Esophagus squamous epithelium (tissue), 5 donors: ENCODE results near the gene LHPP. TPM values are rescaled to one million over a fixed set of nuclear protein-coding genes. Genes with fewer than 3 reads are reported as not detected.

Experiments used
- DNase-seq: peaks from one replicate; lab custom pipeline; 2025; lab: John Stamatoyannopoulos, UW
- H3K27ac ChIP-seq, 4 donors: fragments of 200-600 bp; sonication (generic); one replicate each; pipeline ENCODE4 v1.5.1; 2016 to 2019; ENCODE audit warnings: mild to moderate bottlenecking in 1 of 4
- H3K27me3 ChIP-seq, 4 donors: fragments of 200-600 bp; sonication (generic); 1 replicate in 3 of 4; 2 replicates in 1 of 4; pipeline versions ENCODE4 v1.5.1 to v1.6.0; 2017 to 2021; ENCODE audit warnings: antibody characterized with exemption in 1 of 4
- H3K36me3 ChIP-seq, 3 donors: fragments of 200-600 bp; sonication (generic); one replicate each; pipeline ENCODE4 v1.5.1; 2016 to 2019
- H3K4me1 ChIP-seq, 3 donors: fragments of 200-600 bp; sonication (generic); one replicate each; pipeline ENCODE4 v1.5.1; 2017 to 2019
- H3K4me3 ChIP-seq, 4 donors: fragments of 200-600 bp; sonication (generic); 1 replicate in 3 of 4; 2 replicates in 1 of 4; pipeline ENCODE4 v1.5.1; 2016 to 2019; ENCODE audit warnings: mild to moderate bottlenecking in 2 of 4, moderate library complexity in 1 of 4
- H3K9me3 ChIP-seq, 3 donors: fragments of 200-600 bp; sonication (generic); one replicate each; pipeline ENCODE4 v1.5.1; 2016 to 2019
- CTCF ChIP-seq, 6 experiments: fragments of 450-650 bp in 4 of 6; fragments of 200-600 bp in 2 of 6; sonication (generic) in 2 of 6; IDR thresholded peaks; one replicate each; pipeline ENCODE4 v1.5.1; 2016 to 2019; ENCODE audit warnings: antibody characterized with exemption in 6 of 6, mild to moderate bottlenecking in 4 of 6, moderate library complexity in 4 of 6
- POLR2A ChIP-seq, 4 donors: fragments of 450-650 bp; IDR thresholded peaks; one replicate each; pipeline ENCODE4 v1.6.1; 2017; ENCODE audit warnings: antibody characterized with exemption in 4 of 4, mild to moderate bottlenecking in 4 of 4, moderate library complexity in 3 of 4
- WGBS, 2 donors: methylation state at CpG; one replicate each; pipeline ENCODE4 v1.1.5; 2018; 5-methylcytosine and 5-hydroxymethylcytosine counted together
- intact Hi-C: fragments of 100-400 bp; cut with DNase I; formaldehyde crosslinking; loops from one replicate; pipeline ENCODE4 v1.15.0; 2022
- total RNA-seq, 4 donors: library from RNA; depleted of rRNA; stranded (reverse); fragments of >200 nt; gene quantifications; one replicate each; pipeline ENCODE4 v1.1.0, GENCODE V29; 2016
- donor health status: DM: yes; HTN: yes; CAD: no.

The LHPP gene
- total RNA-seq, 4 donors from 2014 or later: 13.9 to 41.1 (median 24.3) TPM

GRCh38 chr10:124465003-124465776, 3.6 kb downstream of the LHPP start:
- intact Hi-C loops: no loop called here
- no peak overlapping the region for H3K4me3 ChIP-seq
- TF ChIP-seq POLR2A (IDR thresholded peaks at IDR 0.05) (no peak), CTCF (IDR thresholded peaks at IDR 0.05) (no peak)
- H3K9me3 ChIP-seq: no peaks in the 10 kb centered on the region
- H3K27me3 ChIP-seq: no peaks in the 10 kb centered on the region
- H3K4me1 ChIP-seq: peaks cover 3 to 30% (median 3%) of the 10 kb centered on the region in 3 donors
- no peak for DNase-seq
- 66 to 67% methylated on average over 17 of the region's 17 CpGs for WGBS, 2 donors
- H3K27ac ChIP-seq: no peak overlapping the region
- H3K36me3 ChIP-seq: peaks cover 0 to 5% (median 0%) of the 10 kb centered on the region in 3 donors

GRCh38 chr10:124465777-124466488, 4.3 kb downstream of the LHPP start:
- H3K4me3 ChIP-seq: no peak overlapping the region
- intact Hi-C loops: no loop called here
- DNase-seq: no peak
- WGBS, 2 donors: 64 to 69% methylated on average over 6 to 9 of the region's 9 CpGs
- no peak overlapping the region for H3K27ac ChIP-seq
- H3K36me3 ChIP-seq: peaks cover 0 to 10% (median 0%) of the 10 kb centered on the region in 3 donors
- peaks cover 3 to 29% (median 3%) of the 10 kb centered on the region in 3 donors for H3K4me1 ChIP-seq
- H3K9me3 ChIP-seq: no peaks in the 10 kb centered on the region
- TF ChIP-seq CTCF (IDR thresholded peaks at IDR 0.05) (no peak), POLR2A (IDR thresholded peaks at IDR 0.05) (no peak)
- no peaks in the 10 kb centered on the region for H3K27me3 ChIP-seq

- Histone ChIP-seq H3K9me3 (no peaks in the 10 kb centered on the region), H3K4me1 (peaks cover 3 to 22% (median 3%) of the 10 kb centered on the region in 3 donors), H3K27me3 (no peaks in the 10 kb centered on the region), H3K36me3 (peaks cover 0 to 10% (median 0%) of the 10 kb centered on the region in 3 donors), H3K27ac (no peak overlapping the region), H3K4me3 (no peak overlapping the region)
- TF ChIP-seq POLR2A (IDR thresholded peaks at IDR 0.05): no peak
- no peak for TF ChIP-seq CTCF (IDR thresholded peaks at IDR 0.05)
- no peak for DNase-seq
- 86 to 91% methylated on average over 4 of the region's 4 CpGs for WGBS, 2 donors
- intact Hi-C loops: no loop called here
These were observed 5.5 kb downstream of the LHPP start for GRCh38 chr10:124467165-124467564.

- intact Hi-C loops: no loop called here
- 79% methylated on average over 4 of the region's 13 CpGs; no CpG with 5 or more reads in 1 of the 2 donors for whole genome bisulfite sequencing, 2 donors
- Histone ChIP-seq H3K36me3 (peaks cover 0 to 10% (median 0%) of the 10 kb centered on the region in 3 donors), H3K4me1 (peaks cover 0 to 14% (median 0%) of the 10 kb centered on the region in 3 donors), H3K27ac (no peak overlapping the region), H3K27me3 (no peaks in the 10 kb centered on the region), H3K4me3 (no peak overlapping the region), H3K9me3 (no peaks in the 10 kb centered on the region)
- TF ChIP-seq CTCF (IDR thresholded peaks at IDR 0.05): no peak
- TF ChIP-seq POLR2A (IDR thresholded peaks at IDR 0.05): no peak
- no peak for DNase-seq
These were observed 7.0 kb downstream of the LHPP start for GRCh38 chr10:124468624-124469023.
